Hepatocyte (in vitro differentiated cells): Measurements from ENCODE around the gene BACH2. TPM values are rescaled to one million over a fixed set of nuclear protein-coding genes. Genes with fewer than 3 reads are reported as not detected.

Experiments
- DNase-seq: peaks from one replicate; pipeline ENCODE4 v3.0.0-alpha.2; 2016; ENCODE audit warnings: low spot score
- H2AFZ ChIP-seq: fragments of 200-600 bp; sonication (generic); 2 replicates; pipeline ENCODE4 v1.6.0; 2016; ENCODE audit warnings: antibody characterized with exemption, mild to moderate bottlenecking
- H3K27ac ChIP-seq: fragments of 200-600 bp; sonication (generic); 2 replicates; pipeline ENCODE4 v1.5.1; 2016; ENCODE audit warnings: mild to moderate bottlenecking
- H3K27me3 ChIP-seq: fragments of 200-600 bp; sonication (generic); 2 replicates; pipeline ENCODE4 v1.6.1; 2016
- H3K36me3 ChIP-seq: fragments of 200-600 bp; sonication (generic); replicated peaks from 2 replicates; pipeline ENCODE4 v1.5.1; 2016; ENCODE audit warnings: low read depth; ENCODE audit not compliant: insufficient read depth
- H3K4me1 ChIP-seq: fragments of 200-600 bp; sonication (generic); 2 replicates; pipeline ENCODE4 v1.5.1; 2016; ENCODE audit warnings: mild to moderate bottlenecking, moderate library complexity; ENCODE audit not compliant: insufficient read depth
- H3K4me2 ChIP-seq: fragments of 200-600 bp; sonication (generic); 2 replicates; pipeline ENCODE4 v1.6.0; 2016
- H3K4me3 ChIP-seq: fragments of 200-600 bp; sonication (generic); 2 replicates; pipeline ENCODE4 v1.5.1; 2016; ENCODE audit warnings: mild to moderate bottlenecking
- H3K79me2 ChIP-seq: fragments of 200-600 bp; sonication (generic); 2 replicates; pipeline ENCODE4 v1.6.0; 2017; ENCODE audit warnings: mild to moderate bottlenecking
- H3K9me2 ChIP-seq: fragments of 200-600 bp; sonication (generic); replicated peaks from 2 replicates; pipeline ENCODE4 v1.6.0; 2017; ENCODE audit warnings: mild to moderate bottlenecking; ENCODE audit not compliant: insufficient read depth
- H3K9me3 ChIP-seq: fragments of 200-600 bp; sonication (generic); 2 replicates; pipeline ENCODE4 v1.5.1; 2016; ENCODE audit warnings: low read depth, mild to moderate bottlenecking
- H4K20me1 ChIP-seq: fragments of 200-600 bp; sonication (generic); 2 replicates; pipeline ENCODE4 v1.6.0; 2016; ENCODE audit warnings: mild to moderate bottlenecking; ENCODE audit not compliant: insufficient read depth, poor library complexity, severe bottlenecking
- EZH2 ChIP-seq: fragments of 200-600 bp; sonication (generic); IDR thresholded peaks from 2 replicates; pipeline ENCODE4 v1.6.1; 2016; ENCODE audit warnings: antibody characterized with exemption, mild to moderate bottlenecking, borderline replicate concordance
- EZH2phosphoT487 ChIP-seq: fragments of 200-600 bp; sonication (generic); IDR thresholded peaks from one replicate; pipeline ENCODE4 v1.6.1; 2018; ENCODE audit warnings: antibody characterized with exemption, mild to moderate bottlenecking, low read depth, moderate library complexity; ENCODE audit not compliant: unreplicated experiment, severe bottlenecking
- WGBS: methylation state at CpG from one replicate; pipeline ENCODE4 v1.1.6; 2016; ENCODE audit warnings: low lambda C conversion rate; ENCODE audit errors: missing lambda C conversion rate; 5-methylcytosine and 5-hydroxymethylcytosine counted together
- polyA plus RNA-seq: library from polyadenylated mRNA; unstranded; fragments of >200 nt; fragmentation: Nextera tagmentation; extraction: Ambion mirVana; gene quantifications from 2 replicates; pipeline ENCODE4 v1.2.1, GENCODE V29; 2016
- total RNA-seq: library from RNA; depleted of rRNA; stranded (reverse); fragments of >200 nt; gene quantifications from 2 replicates; pipeline ENCODE4 v1.2.3, GENCODE V29; 2014
- TF ChIP-seq, protein P1 (sequence below): fragments of 200-600 bp; sonication (generic); IDR thresholded peaks from 2 replicates; pipeline ENCODE4 v1.5.1; 2016; ENCODE audit warnings: antibody characterized with exemption, mild to moderate bottlenecking; ENCODE audit not compliant: poor library complexity

The BACH2 gene
- total and polyA plus RNA-seq, 2 experiments from 2014 or later = 2.3 to 2.6 TPM

DNA sequence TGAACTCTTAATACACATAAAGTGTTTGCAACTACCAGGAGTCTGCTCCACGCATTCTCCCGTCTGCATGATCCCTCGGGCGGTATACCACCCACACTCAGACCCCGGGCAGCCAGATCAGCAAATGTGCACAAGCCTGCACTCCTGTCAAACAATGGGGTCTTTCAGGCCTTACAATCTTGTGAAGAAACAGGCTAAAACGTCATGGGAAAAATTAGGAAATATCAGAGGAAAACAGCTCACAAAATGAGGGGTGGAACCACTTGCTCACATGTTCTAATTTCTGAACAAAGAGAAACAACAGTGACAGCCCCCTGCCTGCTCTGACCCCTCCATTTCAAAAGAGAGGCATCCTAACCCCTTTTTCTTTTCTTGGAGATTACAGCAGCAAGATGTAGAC is 69.4 kb downstream of the BACH2 start:
- no peaks in the 10 kb centered on the region for H4K20me1 ChIP-seq
- H3K4me2 ChIP-seq = peak overlapping the region; percentile 15
- no peak overlapping the region for H3K4me3 ChIP-seq
- H3K4me1 ChIP-seq = peaks cover 7% of the 10 kb centered on the region
- no peaks in the 10 kb centered on the region for H3K9me2 ChIP-seq
- H3K36me3 ChIP-seq = no peaks in the 10 kb centered on the region
- 58% methylated on average over 6 of the region's 6 CpGs for WGBS
- no peaks in the 10 kb centered on the region for H3K27me3 ChIP-seq
- no peak overlapping the region for H2AFZ ChIP-seq
- H3K9me3 ChIP-seq = no peaks in the 10 kb centered on the region
- H3K79me2 ChIP-seq = no peaks in the 10 kb centered on the region
- TF ChIP-seq EZH2 = no peak
- TF ChIP-seq, protein P1, sequence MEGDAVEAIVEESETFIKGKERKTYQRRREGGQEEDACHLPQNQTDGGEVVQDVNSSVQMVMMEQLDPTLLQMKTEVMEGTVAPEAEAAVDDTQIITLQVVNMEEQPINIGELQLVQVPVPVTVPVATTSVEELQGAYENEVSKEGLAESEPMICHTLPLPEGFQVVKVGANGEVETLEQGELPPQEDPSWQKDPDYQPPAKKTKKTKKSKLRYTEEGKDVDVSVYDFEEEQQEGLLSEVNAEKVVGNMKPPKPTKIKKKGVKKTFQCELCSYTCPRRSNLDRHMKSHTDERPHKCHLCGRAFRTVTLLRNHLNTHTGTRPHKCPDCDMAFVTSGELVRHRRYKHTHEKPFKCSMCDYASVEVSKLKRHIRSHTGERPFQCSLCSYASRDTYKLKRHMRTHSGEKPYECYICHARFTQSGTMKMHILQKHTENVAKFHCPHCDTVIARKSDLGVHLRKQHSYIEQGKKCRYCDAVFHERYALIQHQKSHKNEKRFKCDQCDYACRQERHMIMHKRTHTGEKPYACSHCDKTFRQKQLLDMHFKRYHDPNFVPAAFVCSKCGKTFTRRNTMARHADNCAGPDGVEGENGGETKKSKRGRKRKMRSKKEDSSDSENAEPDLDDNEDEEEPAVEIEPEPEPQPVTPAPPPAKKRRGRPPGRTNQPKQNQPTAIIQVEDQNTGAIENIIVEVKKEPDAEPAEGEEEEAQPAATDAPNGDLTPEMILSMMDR = no peak
- no peak for TF ChIP-seq EZH2phosphoT487
- peak overlapping the region; percentile 71 for H3K27ac ChIP-seq
- no peak for DNase-seq

DNA sequence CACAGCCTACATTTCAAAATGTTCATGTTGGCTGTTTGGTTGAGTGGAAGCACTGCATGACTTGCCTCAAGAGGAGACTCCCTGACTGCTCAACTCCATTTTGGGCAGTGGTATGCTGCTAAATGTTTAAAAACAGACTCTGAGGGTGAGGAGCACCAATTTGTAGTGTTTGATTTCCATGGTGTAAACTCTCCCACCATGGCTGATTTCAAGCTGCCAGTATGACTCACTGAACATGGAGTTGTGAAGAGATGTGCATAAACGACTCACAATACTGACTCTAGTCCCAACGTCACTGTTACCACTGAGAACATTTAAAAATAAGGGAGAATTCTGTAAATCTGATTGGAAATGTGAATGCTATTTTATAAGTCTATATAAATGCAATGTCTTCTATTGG is 70.4 kb downstream of the BACH2 start:
- Histone ChIP-seq H3K27ac (no peak overlapping the region), H4K20me1 (no peaks in the 10 kb centered on the region), H3K36me3 (no peaks in the 10 kb centered on the region), H2AFZ (no peak overlapping the region), H3K27me3 (no peaks in the 10 kb centered on the region), H3K9me3 (no peaks in the 10 kb centered on the region), H3K79me2 (no peaks in the 10 kb centered on the region), H3K4me1 (peaks cover 7% of the 10 kb centered on the region), H3K4me3 (no peak overlapping the region), H3K9me2 (no peaks in the 10 kb centered on the region), H3K4me2 (no peak overlapping the region)
- WGBS = 59% methylated on average over 2 of the region's 2 CpGs
- TF ChIP-seq, protein P1 = no peak
- no peak for TF ChIP-seq EZH2phosphoT487
- TF ChIP-seq EZH2 = no peak
- DNase-seq = no peak

- TF ChIP-seq, protein P1 = no peak
- TF ChIP-seq EZH2phosphoT487 (no peak), EZH2 (no peak)
- Histone ChIP-seq H3K9me3 (no peaks in the 10 kb centered on the region), H3K4me2 (no peak overlapping the region), H3K9me2 (no peaks in the 10 kb centered on the region), H3K36me3 (no peaks in the 10 kb centered on the region), H3K4me1 (peaks cover 19% of the 10 kb centered on the region), H3K79me2 (no peaks in the 10 kb centered on the region), H3K27me3 (no peaks in the 10 kb centered on the region), H2AFZ (no peak overlapping the region), H4K20me1 (no peaks in the 10 kb centered on the region), H3K27ac (no peak overlapping the region), H3K4me3 (no peak overlapping the region)
- DNase-seq = no peak
- 82% methylated on average over 1 of the region's 1 CpG for WGBS
Measured at GRCh38 chr6:90224196-90224595, 72.4 kb downstream of the BACH2 start.

DNA sequence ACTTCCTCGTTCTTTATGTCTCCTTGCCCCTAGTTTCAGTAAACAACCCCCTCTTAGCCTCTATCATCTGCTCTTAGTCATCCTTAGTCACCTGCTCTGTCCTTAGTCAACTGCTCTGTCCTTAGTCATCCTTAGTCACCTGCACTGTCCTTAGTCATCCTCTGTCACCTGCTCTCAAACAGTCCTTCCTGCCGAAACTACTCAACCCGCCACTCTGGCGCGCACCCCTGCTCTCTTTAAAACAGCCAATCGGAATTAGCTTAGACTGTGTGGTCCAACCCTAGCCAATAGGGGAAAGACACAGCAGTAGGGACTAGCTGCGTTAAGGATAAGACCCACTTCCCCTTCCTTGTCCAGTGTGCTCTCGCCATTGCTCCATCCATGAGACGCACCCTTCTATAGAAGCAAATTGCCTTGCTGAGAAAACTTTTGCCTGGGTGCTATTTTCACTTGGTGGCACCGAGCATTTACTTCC is 73.9 kb downstream of the BACH2 start:
- Histone ChIP-seq H3K9me3 (no peaks in the 10 kb centered on the region), H3K36me3 (no peaks in the 10 kb centered on the region), H3K4me2 (no peak overlapping the region), H3K9me2 (no peaks in the 10 kb centered on the region), H2AFZ (no peak overlapping the region), H3K27me3 (no peaks in the 10 kb centered on the region), H3K79me2 (no peaks in the 10 kb centered on the region), H3K4me1 (peaks cover 19% of the 10 kb centered on the region), H3K27ac (peak overlapping the region; percentile 90), H3K4me3 (no peak overlapping the region), H4K20me1 (no peaks in the 10 kb centered on the region)
- WGBS = 89% methylated on average over 10 of the region's 10 CpGs
- peak; percentile 64 for DNase-seq
- TF ChIP-seq EZH2 = no peak
- no peak for TF ChIP-seq EZH2phosphoT487
- TF ChIP-seq, protein P1 = no peak
